Measurements from ENCODE around the gene DOCK3.
"Not testable (repeated sequence)": the region's sequence is repeated elsewhere in the genome, so short reads cannot be mapped to it uniquely, and the experiment has no call there.

DOCK3 gene

GRCh38 chr3:51004235-51004634, 329.5 kb downstream of the DOCK3 start:
- DNase-seq: no peak

- no peak for DNase-seq
These were observed 349.4 kb downstream of the DOCK3 start for GRCh38 chr3:51024121-51024520.

- DNase-seq: peak; percentile 3
These were observed 350.3 kb downstream of the DOCK3 start for GRCh38 chr3:51024765-51025632.

GRCh38 chr3:51031666-51032065, 356.9 kb downstream of the DOCK3 start:
- DNase-seq: no peak

GRCh38 chr3:51035630-51036029, 360.9 kb downstream of the DOCK3 start:
- no peak for DNase-seq

GRCh38 chr3:51044982-51045381, 370.3 kb downstream of the DOCK3 start:
- DNase-seq: no peak

GRCh38 chr3:51052562-51052961, 377.8 kb downstream of the DOCK3 start:
- no peak for DNase-seq

GRCh38 chr3:51057121-51057520, 382.4 kb downstream of the DOCK3 start:
- DNase-seq: no peak

GRCh38 chr3:51063053-51063452, 388.3 kb downstream of the DOCK3 start:
- DNase-seq: no peak

- DNase-seq: no peak
These were observed 400.6 kb downstream of the DOCK3 start for GRCh38 chr3:51075221-51075775.

GRCh38 chr3:51082363-51082762, 407.6 kb downstream of the DOCK3 start:
- no peak for DNase-seq

- DNase-seq: no peak
These were observed 408.8 kb downstream of the DOCK3 start for GRCh38 chr3:51083490-51083889.

- DNase-seq: not testable (repeated sequence)
These were observed 417.4 kb downstream of the DOCK3 start for GRCh38 chr3:51092141-51092540.

GRCh38 chr3:51094838-51095237, 420.1 kb downstream of the DOCK3 start:
- DNase-seq: not testable (repeated sequence)

GRCh38 chr3:51099794-51100535, 425.2 kb downstream of the DOCK3 start:
- DNase-seq: peak; percentile 11

GRCh38 chr3:51100536-51100851, 425.8 kb downstream of the DOCK3 start:
- DNase-seq: no peak

- DNase-seq: no peak
These were observed 427.7 kb downstream of the DOCK3 start for GRCh38 chr3:51102396-51102795.

- no peak for DNase-seq
These were observed 431.6 kb downstream of the DOCK3 start for GRCh38 chr3:51106242-51106876.

- DNase-seq: no peak
These were observed 435.9 kb downstream of the DOCK3 start for GRCh38 chr3:51110586-51110985.

- no peak for DNase-seq
These were observed 448.2 kb downstream of the DOCK3 start for GRCh38 chr3:51122944-51123343.

GRCh38 chr3:51123531-51123930, 448.8 kb downstream of the DOCK3 start:
- DNase-seq: no peak

- DNase-seq: not testable (repeated sequence)
These were observed 456.9 kb downstream of the DOCK3 start for GRCh38 chr3:51131607-51132006.

GRCh38 chr3:51137715-51138114, 463.0 kb downstream of the DOCK3 start:
- DNase-seq: no peak

GRCh38 chr3:51139616-51140015, 464.9 kb downstream of the DOCK3 start:
- DNase-seq: no peak
